ENCODE results near the gene ZCRB1.
A peak's percentile ranks its signal among the peaks of the same experiment; 100 is the strongest.

ZCRB1 gene

GRCh38 chr12:42326541-42327226 lies 790 bp upstream of the ZCRB1 start:
- Histone ChIP-seq H3K18ac (ENCODE audit: low read depth in 1 of 2, low read length in 2 of 2) (no peak overlapping the region), H3K4me1 (ENCODE audit: control insufficient read depth, insufficient read depth, low read depth, low read length) (peaks cover 5% of the 10 kb centered on the region), H3K27ac (ENCODE audit: low read length, poor library complexity, severe bottlenecking) (peak overlapping the region; percentile 49), H2AK5ac (ENCODE audit: low read length, severe bottlenecking) (peak overlapping the region; percentile 41), H2BK5ac (ENCODE audit: low read depth, low read length, poor library complexity, severe bottlenecking) (no peak overlapping the region), H3K14ac (ENCODE audit: low read length in 2 of 2) (no peak overlapping the region), H3K4me2 (ENCODE audit: low read length, poor library complexity, severe bottlenecking) (peak overlapping the region; percentile 93), H2BK12ac (ENCODE audit: low read length in 2 of 2) (no peak overlapping the region), H4K8ac (ENCODE audit: low read length) (peak overlapping the region; percentile 42), H3K4me3 (ENCODE audit: insufficient read depth in 1 of 2, low read depth in 1 of 2, low read length in 2 of 2) (peak overlapping the region; percentile 76 to 99), H2AFZ (ENCODE audit: low read depth, low read length) (peak overlapping the region; percentile 81), H3K23ac (ENCODE audit: low read length in 2 of 2) (no peak overlapping the region), H3K79me1 (replicated peaks; ENCODE audit: low read length, poor library complexity, severe bottlenecking) (peaks cover 7% of the 10 kb centered on the region), H3K9ac (ENCODE audit: low read length) (peak overlapping the region; percentile 97), H2BK120ac (ENCODE audit: low read depth, low read length) (no peak overlapping the region), H3K27me3 (ENCODE audit: control insufficient read depth in 1 of 2, insufficient read depth in 1 of 2, low read length in 2 of 2) (no peaks in the 10 kb centered on the region), H3K4ac (ENCODE audit: low read depth in 1 of 2, low read length in 2 of 2) (peak overlapping the region; percentile 60 to 67), H4K91ac (ENCODE audit: low read length) (no peak overlapping the region), H2BK15ac (ENCODE audit: low read depth, poor library complexity, severe bottlenecking) (no peak overlapping the region), H3K36me3 (ENCODE audit: control insufficient read depth in 1 of 2, insufficient read depth in 2 of 2, low read depth in 1 of 2, low read length in 2 of 2) (peaks cover 0 to 17% of the 10 kb centered on the region in 2 experiments), H3K9me3 (ENCODE audit: control insufficient read depth, low read length) (no peaks in the 10 kb centered on the region)
- WGBS = 34% methylated on average over 12 of the region's 13 CpGs
- DNase-seq = peak; percentile 39

- 0% methylated on average over 2 of the region's 7 CpGs for WGBS
- no peak overlapping the region for H2BK5ac ChIP-seq (ENCODE audit: low read depth, low read length, poor library complexity, severe bottlenecking)
These were observed 605 bp downstream of the ZCRB1 start for GRCh38 chr12:42325326-42325652.

GRCh38 chr12:42323856-42324255 lies 2.0 kb downstream of the ZCRB1 start:
- no peak overlapping the region for H2BK15ac ChIP-seq (ENCODE audit: low read depth, poor library complexity, severe bottlenecking)
- no peak overlapping the region for H3K4me3 ChIP-seq (ENCODE audit: insufficient read depth in 1 of 2, low read depth in 1 of 2, low read length in 2 of 2)
- no peak overlapping the region for H3K14ac ChIP-seq (ENCODE audit: low read length in 2 of 2)
- H2BK5ac ChIP-seq (ENCODE audit: low read depth, low read length, poor library complexity, severe bottlenecking) = no peak overlapping the region
- DNase-seq = no peak
- peaks cover 9% of the 10 kb centered on the region for H3K79me1 ChIP-seq (replicated peaks; ENCODE audit: low read length, poor library complexity, severe bottlenecking)
- H3K9me3 ChIP-seq (ENCODE audit: control insufficient read depth, low read length) = no peaks in the 10 kb centered on the region
- H2AK5ac ChIP-seq (ENCODE audit: low read length, severe bottlenecking) = no peak overlapping the region
- H3K4me1 ChIP-seq (ENCODE audit: control insufficient read depth, insufficient read depth, low read depth, low read length) = no peaks in the 10 kb centered on the region
- H2BK120ac ChIP-seq (ENCODE audit: low read depth, low read length) = no peak overlapping the region
- no peak overlapping the region for H3K4ac ChIP-seq (ENCODE audit: low read depth in 1 of 2, low read length in 2 of 2)
- no peak overlapping the region for H4K91ac ChIP-seq (ENCODE audit: low read length)
- no peak overlapping the region for H3K23ac ChIP-seq (ENCODE audit: low read length in 2 of 2)
- WGBS = 100% methylated on average over 5 of the region's 6 CpGs
- no peaks in the 10 kb centered on the region for H3K27me3 ChIP-seq (ENCODE audit: control insufficient read depth in 1 of 2, insufficient read depth in 1 of 2, low read length in 2 of 2)
- no peak overlapping the region for H2BK12ac ChIP-seq (ENCODE audit: low read length in 2 of 2)
- H2AFZ ChIP-seq (ENCODE audit: low read depth, low read length) = no peak overlapping the region
- no peak overlapping the region for H3K18ac ChIP-seq (ENCODE audit: low read depth in 1 of 2, low read length in 2 of 2)
- peaks cover 3 to 41% of the 10 kb centered on the region in 2 experiments for H3K36me3 ChIP-seq (ENCODE audit: control insufficient read depth in 1 of 2, insufficient read depth in 2 of 2, low read depth in 1 of 2, low read length in 2 of 2)
- no peak overlapping the region for H3K27ac ChIP-seq (ENCODE audit: low read length, poor library complexity, severe bottlenecking)
- H4K8ac ChIP-seq (ENCODE audit: low read length) = no peak overlapping the region
- H3K4me2 ChIP-seq (ENCODE audit: low read length, poor library complexity, severe bottlenecking) = no peak overlapping the region
- no peak overlapping the region for H3K9ac ChIP-seq (ENCODE audit: low read length)

More at GRCh38 chr12:42325326-42325652, 605 bp downstream of the ZCRB1 start:
- H3K27ac ChIP-seq (ENCODE audit: low read length, poor library complexity, severe bottlenecking) = no peak overlapping the region
- H3K4me3 ChIP-seq (ENCODE audit: insufficient read depth in 1 of 2, low read depth in 1 of 2, low read length in 2 of 2) = peak overlapping the region in 1 of 2 experiments; percentile 99
- no peaks in the 10 kb centered on the region for H3K9me3 ChIP-seq (ENCODE audit: control insufficient read depth, low read length)
- no peak overlapping the region for H2AFZ ChIP-seq (ENCODE audit: low read depth, low read length)
- no peak overlapping the region for H3K4ac ChIP-seq (ENCODE audit: low read depth in 1 of 2, low read length in 2 of 2)
- peaks cover 4% of the 10 kb centered on the region for H3K4me1 ChIP-seq (ENCODE audit: control insufficient read depth, insufficient read depth, low read depth, low read length)
- H4K91ac ChIP-seq (ENCODE audit: low read length) = no peak overlapping the region
- H2AK5ac ChIP-seq (ENCODE audit: low read length, severe bottlenecking) = no peak overlapping the region
- DNase-seq = no peak
- peak overlapping the region; percentile 97 for H3K9ac ChIP-seq (ENCODE audit: low read length)
- no peak overlapping the region for H2BK120ac ChIP-seq (ENCODE audit: low read depth, low read length)
- H3K27me3 ChIP-seq (ENCODE audit: control insufficient read depth in 1 of 2, insufficient read depth in 1 of 2, low read length in 2 of 2) = no peaks in the 10 kb centered on the region
- no peak overlapping the region for H2BK12ac ChIP-seq (ENCODE audit: low read length in 2 of 2)
- H3K23ac ChIP-seq (ENCODE audit: low read length in 2 of 2) = no peak overlapping the region
- peak overlapping the region; percentile 78 for H3K4me2 ChIP-seq (ENCODE audit: low read length, poor library complexity, severe bottlenecking)
- no peak overlapping the region for H2BK15ac ChIP-seq (ENCODE audit: low read depth, poor library complexity, severe bottlenecking)
- H3K14ac ChIP-seq (ENCODE audit: low read length in 2 of 2) = no peak overlapping the region
- H4K8ac ChIP-seq (ENCODE audit: low read length) = no peak overlapping the region
- H3K36me3 ChIP-seq (ENCODE audit: control insufficient read depth in 1 of 2, insufficient read depth in 2 of 2, low read depth in 1 of 2, low read length in 2 of 2) = peaks cover 2 to 31% of the 10 kb centered on the region in 2 experiments
- peaks cover 8% of the 10 kb centered on the region for H3K79me1 ChIP-seq (replicated peaks; ENCODE audit: low read length, poor library complexity, severe bottlenecking)
- H3K18ac ChIP-seq (ENCODE audit: low read depth in 1 of 2, low read length in 2 of 2) = no peak overlapping the region

- no peak overlapping the region for H4K91ac ChIP-seq (ENCODE audit: low read length)
- H3K4ac ChIP-seq (ENCODE audit: low read depth in 1 of 2, low read length in 2 of 2) = no peak overlapping the region
- no peak overlapping the region for H4K8ac ChIP-seq (ENCODE audit: low read length)
- no peak overlapping the region for H2BK5ac ChIP-seq (ENCODE audit: low read depth, low read length, poor library complexity, severe bottlenecking)
- H3K4me2 ChIP-seq (ENCODE audit: low read length, poor library complexity, severe bottlenecking) = no peak overlapping the region
- no peak for DNase-seq
- H2BK12ac ChIP-seq (ENCODE audit: low read length in 2 of 2) = no peak overlapping the region
- no peak overlapping the region for H2AK5ac ChIP-seq (ENCODE audit: low read length, severe bottlenecking)
- H3K4me1 ChIP-seq (ENCODE audit: control insufficient read depth, insufficient read depth, low read depth, low read length) = no peaks in the 10 kb centered on the region
- H3K27ac ChIP-seq (ENCODE audit: low read length, poor library complexity, severe bottlenecking) = no peak overlapping the region
- peaks cover 3 to 44% of the 10 kb centered on the region in 2 experiments for H3K36me3 ChIP-seq (ENCODE audit: control insufficient read depth in 1 of 2, insufficient read depth in 2 of 2, low read depth in 1 of 2, low read length in 2 of 2)
- H2BK15ac ChIP-seq (ENCODE audit: low read depth, poor library complexity, severe bottlenecking) = no peak overlapping the region
- H2BK120ac ChIP-seq (ENCODE audit: low read depth, low read length) = no peak overlapping the region
- H3K23ac ChIP-seq (ENCODE audit: low read length in 2 of 2) = no peak overlapping the region
- no peak overlapping the region for H2AFZ ChIP-seq (ENCODE audit: low read depth, low read length)
- H3K9me3 ChIP-seq (ENCODE audit: control insufficient read depth, low read length) = no peaks in the 10 kb centered on the region
- no peak overlapping the region for H3K4me3 ChIP-seq (ENCODE audit: insufficient read depth in 1 of 2, low read depth in 1 of 2, low read length in 2 of 2)
- H3K9ac ChIP-seq (ENCODE audit: low read length) = no peak overlapping the region
- H3K14ac ChIP-seq (ENCODE audit: low read length in 2 of 2) = no peak overlapping the region
- no peaks in the 10 kb centered on the region for H3K27me3 ChIP-seq (ENCODE audit: control insufficient read depth in 1 of 2, insufficient read depth in 1 of 2, low read length in 2 of 2)
- H3K18ac ChIP-seq (ENCODE audit: low read depth in 1 of 2, low read length in 2 of 2) = no peak overlapping the region
- peaks cover 9% of the 10 kb centered on the region for H3K79me1 ChIP-seq (replicated peaks; ENCODE audit: low read length, poor library complexity, severe bottlenecking)
These were observed 3.3 kb downstream of the ZCRB1 start for GRCh38 chr12:42322567-42322966.

All from mesenchymal stem cell (in vitro differentiated cells and primary cell).